ENCODE data around the gene HOMER1. TPM values are rescaled to one million over a fixed set of nuclear protein-coding genes. Genes with fewer than 3 reads are reported as not detected.

HOMER1 gene
- total RNA-seq, 1 donor from 2014 or later = 174 TPM

Small RNA genes lying within 50 kb of the gene (small RNA-seq; reads per million reads assigned to genes)
- gene RF00019 = not detected

Other genes starting within 250 kb of the HOMER1 start
- 85.6 TPM for gene TENT2, start 98.3 kb upstream of the HOMER1 start, total RNA-seq
- 1.2 TPM for gene CMYA5, start 175.7 kb upstream of the HOMER1 start, total RNA-seq